Mesenchymal stem cell (in vitro differentiated cells and primary cell): ENCODE results near the gene ISOC2.

Experiments used
- DNase-seq: peaks from one replicate; pipeline ENCODE4 v3.0.0-alpha.2; 2013
- H2AFZ ChIP-seq: one replicate; pipeline ENCODE4 v1.6.1; 2013; ENCODE audit warnings: low read depth, mild to moderate bottlenecking, control low read depth, inconsistent platforms, low read length, moderate library complexity
- H2AK5ac ChIP-seq: 2 replicates; pipeline ENCODE4 v1.6.1; 2013; ENCODE audit warnings: low read length, moderate library complexity, mild to moderate bottlenecking, inconsistent platforms; ENCODE audit not compliant: severe bottlenecking
- H2BK120ac ChIP-seq: one replicate; pipeline ENCODE4 v1.6.1; 2013; ENCODE audit warnings: low read depth, mild to moderate bottlenecking, inconsistent platforms, low read length, moderate library complexity
- H2BK12ac ChIP-seq, 2 experiments: one replicate each; pipeline ENCODE4 v1.6.1; 2013; ENCODE audit warnings: inconsistent platforms in 2 of 2, low read length in 2 of 2, mild to moderate bottlenecking in 2 of 2, moderate library complexity in 2 of 2, control low read depth in 1 of 2
- H2BK15ac ChIP-seq: one replicate; pipeline ENCODE4 v1.6.1; 2013; ENCODE audit warnings: mild to moderate bottlenecking, low read depth, inconsistent platforms; ENCODE audit not compliant: poor library complexity, severe bottlenecking
- H2BK5ac ChIP-seq: 2 replicates; pipeline ENCODE4 v1.6.1; 2013; ENCODE audit warnings: low read depth, mild to moderate bottlenecking, low read length, control low read depth, inconsistent platforms; ENCODE audit not compliant: poor library complexity, severe bottlenecking
- H3K14ac ChIP-seq, 2 experiments: one replicate each; pipeline ENCODE4 v1.6.1; 2013; ENCODE audit warnings: inconsistent platforms in 2 of 2, low read length in 2 of 2, control low read depth in 1 of 2, mild to moderate bottlenecking in 1 of 2, moderate library complexity in 1 of 2
- H3K18ac ChIP-seq, 2 experiments: one replicate each; pipeline ENCODE4 v1.6.1; 2013; ENCODE audit warnings: inconsistent platforms in 2 of 2, low read length in 2 of 2, control low read depth in 1 of 2, low read depth in 1 of 2, mild to moderate bottlenecking in 1 of 2
- H3K23ac ChIP-seq, 2 experiments: one replicate each; pipeline ENCODE4 v1.6.1; 2013; ENCODE audit warnings: inconsistent platforms in 2 of 2, low read length in 2 of 2, mild to moderate bottlenecking in 2 of 2, moderate library complexity in 2 of 2, control low read depth in 1 of 2
- H3K27ac ChIP-seq: 2 replicates; pipeline ENCODE4 v1.5.1; 2013; ENCODE audit warnings: mild to moderate bottlenecking, moderate library complexity, low read length, control low read depth, inconsistent platforms; ENCODE audit not compliant: poor library complexity, severe bottlenecking
- H3K27me3 ChIP-seq, 2 experiments: 2 replicates each; pipeline versions ENCODE4 v1.6.1 to v1.7.0; 2013; ENCODE audit warnings: low read length in 2 of 2, mild to moderate bottlenecking in 2 of 2, moderate library complexity in 2 of 2, control low read depth in 1 of 2, inconsistent platforms in 1 of 2; ENCODE audit not compliant: control insufficient read depth in 1 of 2, insufficient read depth in 1 of 2
- H3K36me3 ChIP-seq, 2 experiments: 2 replicates each; pipeline versions ENCODE4 v1.6.1 to v1.7.0; 2013; ENCODE audit warnings: low read length in 2 of 2, control low read depth in 1 of 2, inconsistent platforms in 1 of 2, low read depth in 1 of 2, mild to moderate bottlenecking in 1 of 2; ENCODE audit not compliant: insufficient read depth in 2 of 2, control insufficient read depth in 1 of 2
- H3K4ac ChIP-seq, 2 experiments: one replicate each; pipeline ENCODE4 v1.6.1; 2013; ENCODE audit warnings: inconsistent platforms in 2 of 2, low read length in 2 of 2, mild to moderate bottlenecking in 2 of 2, moderate library complexity in 2 of 2, control low read depth in 1 of 2, low read depth in 1 of 2
- H3K4me1 ChIP-seq: 2 replicates; pipeline ENCODE4 v1.6.1; 2013; ENCODE audit warnings: low read depth, low read length, control low read depth; ENCODE audit not compliant: control insufficient read depth, insufficient read depth
- H3K4me2 ChIP-seq: 2 replicates; pipeline ENCODE4 v1.6.1; 2013; ENCODE audit warnings: low read length, mild to moderate bottlenecking, inconsistent platforms; ENCODE audit not compliant: poor library complexity, severe bottlenecking
- H3K4me3 ChIP-seq, 2 experiments: 2 replicates each; pipeline versions ENCODE4 v1.5.1 to v1.7.0; 2013; ENCODE audit warnings: low read length in 2 of 2, mild to moderate bottlenecking in 2 of 2, control low read depth in 1 of 2, low read depth in 1 of 2; ENCODE audit not compliant: insufficient read depth in 1 of 2
- H3K79me1 ChIP-seq: replicated peaks from 2 replicates; pipeline ENCODE4 v1.6.1; 2013; ENCODE audit warnings: mild to moderate bottlenecking, control low read depth, low read length, inconsistent platforms; ENCODE audit not compliant: poor library complexity, severe bottlenecking
- H3K9ac ChIP-seq: 2 replicates; pipeline ENCODE4 v1.7.0; 2013; ENCODE audit warnings: mild to moderate bottlenecking, low read length, moderate library complexity
- H3K9me3 ChIP-seq: 2 replicates; pipeline ENCODE4 v1.7.0; 2013; ENCODE audit warnings: mild to moderate bottlenecking, low read length; ENCODE audit not compliant: control insufficient read depth
- H4K8ac ChIP-seq: one replicate; pipeline ENCODE4 v1.6.1; 2013; ENCODE audit warnings: inconsistent platforms, mild to moderate bottlenecking, low read length, moderate library complexity
- H4K91ac ChIP-seq: one replicate; pipeline ENCODE4 v1.6.1; 2013; ENCODE audit warnings: mild to moderate bottlenecking, low read length, inconsistent platforms
- WGBS: methylation state at CpG from one replicate; pipeline ENCODE4 v1.1.7; 2013; ENCODE audit warnings: mixed read lengths; 5-methylcytosine and 5-hydroxymethylcytosine counted together

ISOC2 gene

DNA sequence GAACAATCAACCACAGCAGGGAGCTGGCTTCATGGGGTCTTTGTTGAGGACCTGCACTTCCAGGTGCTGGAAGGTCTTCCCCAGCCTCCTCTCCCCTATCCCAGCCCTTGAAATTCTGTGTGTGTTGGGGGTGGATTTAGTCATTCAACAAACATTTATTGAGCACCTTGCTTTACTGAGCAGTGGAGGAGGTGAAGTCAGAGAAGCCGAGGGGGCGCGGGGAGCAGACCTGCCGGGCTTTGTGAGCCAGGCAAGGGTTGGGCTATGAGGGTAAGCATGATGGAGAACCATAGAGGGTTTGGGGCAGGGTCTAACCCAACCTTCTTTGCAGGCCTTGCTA lies 6.6 kb upstream of the ISOC2 start:
- H3K4me1 ChIP-seq, result peaks cover 17% of the 10 kb centered on the region
- H2AK5ac ChIP-seq, result peak overlapping the region; percentile 78
- peak overlapping the region; percentile 65 for H4K8ac ChIP-seq
- DNase-seq, result no peak
- H2AFZ ChIP-seq, result no peak overlapping the region
- no peaks in the 10 kb centered on the region for H3K36me3 ChIP-seq
- H3K14ac ChIP-seq, result no peak overlapping the region
- no peak overlapping the region for H3K18ac ChIP-seq
- WGBS, result 35% methylated on average over 4 of the region's 4 CpGs
- peak overlapping the region; percentile 28 for H3K4me2 ChIP-seq
- no peak overlapping the region for H4K91ac ChIP-seq
- H3K27me3 ChIP-seq, result no peaks in the 10 kb centered on the region
- H3K9ac ChIP-seq, result peak overlapping the region; percentile 7
- H3K4ac ChIP-seq, result peak overlapping the region in 1 of 2 experiments; percentile 60
- H2BK15ac ChIP-seq, result no peak overlapping the region
- no peak overlapping the region for H2BK120ac ChIP-seq
- H3K9me3 ChIP-seq, result no peaks in the 10 kb centered on the region
- no peak overlapping the region for H2BK5ac ChIP-seq
- H2BK12ac ChIP-seq, result peak overlapping the region in 1 of 2 experiments; percentile 32
- H3K4me3 ChIP-seq, result no peak overlapping the region
- H3K23ac ChIP-seq, result no peak overlapping the region
- H3K27ac ChIP-seq, result no peak overlapping the region
- no peaks in the 10 kb centered on the region for H3K79me1 ChIP-seq

DNA sequence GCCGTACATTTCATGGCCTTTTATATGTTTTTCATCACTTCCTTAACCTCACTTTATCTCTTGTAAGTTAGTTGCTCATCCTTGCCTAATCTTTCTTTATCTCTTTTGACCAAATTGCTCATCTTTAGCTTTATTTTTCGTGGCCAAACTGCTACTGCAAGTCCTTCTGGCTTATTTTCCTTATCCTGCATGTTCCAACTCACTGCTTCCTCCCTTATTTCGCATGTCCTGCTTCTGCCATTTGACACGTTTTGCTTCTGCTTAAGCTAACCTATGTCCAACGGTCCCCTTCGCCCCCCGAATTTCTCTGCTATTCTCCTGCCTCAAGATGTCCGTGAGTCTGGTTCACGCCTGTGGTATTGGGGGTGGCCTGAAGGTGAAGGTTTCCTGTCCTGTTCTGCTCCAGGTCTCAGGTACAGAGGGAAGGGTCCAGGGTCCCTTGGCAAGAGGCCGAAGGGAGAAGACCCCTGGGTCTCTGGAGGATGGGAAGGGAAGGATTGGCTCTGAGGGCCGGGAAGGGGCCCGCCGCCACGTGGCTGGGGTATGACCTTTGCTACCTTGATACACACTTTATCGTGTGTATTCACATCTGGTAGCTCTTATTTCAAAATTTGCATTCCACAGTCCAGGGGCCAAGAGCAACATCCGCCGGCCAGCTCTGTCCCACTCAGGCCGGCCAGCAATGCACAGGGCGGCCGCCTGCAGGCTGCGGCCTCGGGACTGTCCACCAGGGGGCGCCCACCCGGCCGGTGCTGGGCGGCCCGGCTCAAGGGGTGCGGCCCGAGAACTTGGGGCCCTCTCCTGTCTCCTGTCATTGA lies 6.0 kb upstream of the ISOC2 start:
- H2AFZ ChIP-seq, result no peak overlapping the region
- H3K36me3 ChIP-seq, result no peaks in the 10 kb centered on the region
- H3K23ac ChIP-seq, result no peak overlapping the region
- no peak overlapping the region for H2BK15ac ChIP-seq
- WGBS, result 41% methylated on average over 25 of the region's 29 CpGs
- no peaks in the 10 kb centered on the region for H3K27me3 ChIP-seq
- no peak overlapping the region for H3K27ac ChIP-seq
- no peak overlapping the region for H3K4ac ChIP-seq
- peak overlapping the region; percentile 9 for H3K9ac ChIP-seq
- H4K91ac ChIP-seq, result no peak overlapping the region
- H3K4me3 ChIP-seq, result no peak overlapping the region
- no peaks in the 10 kb centered on the region for H3K9me3 ChIP-seq
- H2AK5ac ChIP-seq, result peak overlapping the region; percentile 15
- no peak overlapping the region for H3K14ac ChIP-seq
- peak; percentile 49 for DNase-seq
- H3K4me1 ChIP-seq, result peaks cover 11% of the 10 kb centered on the region
- peak overlapping the region in 1 of 2 experiments; percentile 32 for H2BK12ac ChIP-seq
- no peaks in the 10 kb centered on the region for H3K79me1 ChIP-seq
- peak overlapping the region; percentile 28 for H3K4me2 ChIP-seq
- H2BK5ac ChIP-seq, result no peak overlapping the region
- H2BK120ac ChIP-seq, result no peak overlapping the region
- H3K18ac ChIP-seq, result no peak overlapping the region
- H4K8ac ChIP-seq, result peak overlapping the region; percentile 65

DNA sequence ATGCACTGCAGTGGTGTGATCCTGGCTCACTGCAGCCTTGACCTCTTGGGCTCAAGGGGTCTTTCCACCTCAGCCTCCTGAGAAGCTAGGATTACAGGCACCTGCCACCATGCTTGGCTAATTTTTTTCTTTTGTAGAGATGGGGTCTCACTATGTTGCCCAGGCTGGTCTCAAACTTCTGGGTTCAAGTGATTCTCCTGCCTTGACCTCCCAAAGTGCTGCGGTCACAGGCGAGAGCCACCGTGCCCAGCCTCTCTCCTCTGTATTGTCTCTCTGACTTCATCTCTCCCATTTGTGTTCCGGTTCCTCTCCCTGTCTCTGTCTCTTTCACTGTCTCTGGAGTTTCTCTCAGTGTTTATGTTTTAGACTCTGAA lies 4.8 kb upstream of the ISOC2 start:
- H3K9me3 ChIP-seq, result no peaks in the 10 kb centered on the region
- no peak overlapping the region for H2BK5ac ChIP-seq
- peaks cover 15% of the 10 kb centered on the region for H3K4me1 ChIP-seq
- H2BK120ac ChIP-seq, result no peak overlapping the region
- H3K9ac ChIP-seq, result no peak overlapping the region
- no peak overlapping the region for H3K4me3 ChIP-seq
- DNase-seq, result no peak
- H3K79me1 ChIP-seq, result peaks cover 5% of the 10 kb centered on the region
- no peak overlapping the region for H4K91ac ChIP-seq
- 85% methylated on average over 3 of the region's 4 CpGs for WGBS
- no peak overlapping the region for H3K27ac ChIP-seq
- H4K8ac ChIP-seq, result no peak overlapping the region
- no peaks in the 10 kb centered on the region for H3K36me3 ChIP-seq
- no peak overlapping the region for H3K18ac ChIP-seq
- H3K4me2 ChIP-seq, result no peak overlapping the region
- H2BK15ac ChIP-seq, result no peak overlapping the region
- H3K14ac ChIP-seq, result no peak overlapping the region
- H2AK5ac ChIP-seq, result no peak overlapping the region
- no peak overlapping the region for H2BK12ac ChIP-seq
- H3K27me3 ChIP-seq, result no peaks in the 10 kb centered on the region
- no peak overlapping the region for H3K23ac ChIP-seq
- no peak overlapping the region for H2AFZ ChIP-seq
- no peak overlapping the region for H3K4ac ChIP-seq

GRCh38 chr19:55465460-55466240 lies 4.2 kb upstream of the ISOC2 start:
- Histone ChIP-seq H3K14ac (no peak overlapping the region), H3K36me3 (no peaks in the 10 kb centered on the region), H3K27ac (no peak overlapping the region), H2BK15ac (no peak overlapping the region), H2BK120ac (no peak overlapping the region), H2BK5ac (no peak overlapping the region), H3K9ac (no peak overlapping the region), H3K4me1 (peaks cover 16% of the 10 kb centered on the region), H2AFZ (no peak overlapping the region), H3K79me1 (peaks cover 7% of the 10 kb centered on the region), H2BK12ac (peak overlapping the region in 1 of 2 experiments; percentile 21), H3K4me3 (no peak overlapping the region), H3K18ac (peak overlapping the region in 1 of 2 experiments; percentile 13), H4K8ac (no peak overlapping the region), H4K91ac (peak overlapping the region; percentile 8), H3K27me3 (no peaks in the 10 kb centered on the region), H2AK5ac (peak overlapping the region; percentile 10), H3K4ac (no peak overlapping the region), H3K23ac (no peak overlapping the region), H3K4me2 (no peak overlapping the region), H3K9me3 (no peaks in the 10 kb centered on the region)
- no peak for DNase-seq
- 91% methylated on average over 9 of the region's 11 CpGs for WGBS
